CD14-positive monocyte (primary cell): Measurements from ENCODE around the gene OVCA2. TPM values are rescaled to one million over a fixed set of nuclear protein-coding genes. Genes with fewer than 3 reads are reported as not detected.
A peak's percentile ranks its signal among the peaks of the same experiment; 100 is the strongest.
"Not testable (repeated sequence)": the region's sequence is repeated elsewhere in the genome, so short reads cannot be mapped to it uniquely, and the experiment has no call there.

Experiments
- DNase-seq, 3 donors: peaks; one replicate each; pipeline ENCODE4 v3.0.0-alpha.2; 2011 to 2022
- H2AFZ ChIP-seq: 2 replicates; pipeline ENCODE4 v1.6.0; 2012; ENCODE audit warnings: mild to moderate bottlenecking, low read depth, low read length, inconsistent platforms; ENCODE audit not compliant: insufficient read depth, poor library complexity, severe bottlenecking
- H3K27ac ChIP-seq, 2 donors: 1 replicate in 1 of 2; 2 replicates in 1 of 2; pipeline ENCODE4 v1.5.1; 2012 to 2013; ENCODE audit warnings: low read length in 2 of 2, control low read depth in 1 of 2, inconsistent platforms in 1 of 2, low read depth in 1 of 2, mild to moderate bottlenecking in 1 of 2
- H3K27me3 ChIP-seq, 2 donors: one replicate each; pipeline versions ENCODE4 v1.6.0 to v1.6.1; 2011 to 2013; ENCODE audit warnings: low read length in 2 of 2; ENCODE audit not compliant: control insufficient read depth in 2 of 2, insufficient read depth in 2 of 2
- H3K36me3 ChIP-seq, 2 donors: replicated peaks in 1 of 2; 1 replicate in 1 of 2; 2 replicates in 1 of 2; pipeline versions ENCODE4 v1.5.1 to v1.6.1; 2012 to 2013; ENCODE audit warnings: low read length in 2 of 2, control low read depth in 1 of 2, inconsistent platforms in 1 of 2, mild to moderate bottlenecking in 1 of 2; ENCODE audit not compliant: insufficient read depth in 2 of 2, control insufficient read depth in 1 of 2
- H3K4me1 ChIP-seq, 2 donors: 1 replicate in 1 of 2; 2 replicates in 1 of 2; pipeline versions ENCODE4 v1.5.1 to v1.6.1; 2012 to 2013; ENCODE audit warnings: low read length in 2 of 2, control low read depth in 1 of 2, inconsistent platforms in 1 of 2, mild to moderate bottlenecking in 1 of 2, moderate library complexity in 1 of 2; ENCODE audit not compliant: insufficient read depth in 2 of 2, control insufficient read depth in 1 of 2
- H3K4me2 ChIP-seq: replicated peaks from 2 replicates; pipeline ENCODE3; 2012; ENCODE audit warnings: low read length, moderate library complexity, mild to moderate bottlenecking; ENCODE audit not compliant: poor library complexity, severe bottlenecking; ENCODE audit errors: extremely low read depth
- H3K4me3 ChIP-seq, 3 experiments: fragments of 200-600 bp in 1 of 3; sonication (generic) in 1 of 3; replicated peaks in 1 of 3; 1 replicate in 2 of 3; 2 replicates in 1 of 3; pipeline ENCODE4 v1.5.1; 2011 to 2013; ENCODE audit warnings: low read length in 3 of 3, mild to moderate bottlenecking in 3 of 3, control low read depth in 2 of 3, low read depth in 2 of 3, inconsistent platforms in 1 of 3, moderate library complexity in 1 of 3
- H3K79me2 ChIP-seq: 2 replicates; pipeline ENCODE4 v1.6.0; 2012; ENCODE audit warnings: mild to moderate bottlenecking, control low read depth, inconsistent platforms, low read length, moderate library complexity; ENCODE audit not compliant: insufficient read depth
- H3K9ac ChIP-seq: 2 replicates; pipeline ENCODE4 v1.6.0; 2017; ENCODE audit warnings: low read length, mild to moderate bottlenecking; ENCODE audit not compliant: insufficient read depth, poor library complexity, severe bottlenecking
- H3K9me3 ChIP-seq, 2 donors: replicated peaks in 1 of 2; 1 replicate in 1 of 2; 2 replicates in 1 of 2; pipeline versions ENCODE4 v1.5.1 to v1.6.1; 2012 to 2013; ENCODE audit warnings: low read length in 2 of 2, control low read depth in 1 of 2; ENCODE audit not compliant: control insufficient read depth in 1 of 2, insufficient read depth in 1 of 2
- H4K20me1 ChIP-seq: 2 replicates; pipeline ENCODE4 v1.6.0; 2012; ENCODE audit warnings: mild to moderate bottlenecking, low read length, control low read depth, moderate library complexity; ENCODE audit not compliant: insufficient read depth
- H3K27ac Mint-ChIP-seq, 7 donors: one replicate each; pipeline ENCODE4 v1.8.0; 2020; ENCODE audit warnings: mild to moderate bottlenecking in 7 of 7, mixed read lengths in 7 of 7, moderate library complexity in 6 of 7, inconsistent platforms in 2 of 7
- H3K27me3 Mint-ChIP-seq, 3 donors: one replicate each; pipeline ENCODE4 v1.8.0; 2021 to 2022; ENCODE audit warnings: low read depth in 3 of 3, mild to moderate bottlenecking in 3 of 3, mixed read lengths in 3 of 3, moderate library complexity in 3 of 3, inconsistent platforms in 1 of 3
- H3K36me3 Mint-ChIP-seq, 2 donors: one replicate each; pipeline ENCODE4 v1.8.0; 2020; ENCODE audit warnings: mixed read lengths in 2 of 2, inconsistent platforms in 1 of 2, mild to moderate bottlenecking in 1 of 2
- H3K4me1 Mint-ChIP-seq: one replicate; pipeline ENCODE4 v1.8.0; 2020; ENCODE audit warnings: mild to moderate bottlenecking, mixed read lengths
- H3K4me3 Mint-ChIP-seq, 2 donors: one replicate each; pipeline ENCODE4 v1.8.0; 2020; ENCODE audit warnings: mild to moderate bottlenecking in 2 of 2, mixed read lengths in 2 of 2, moderate library complexity in 1 of 2
- H3K9me3 Mint-ChIP-seq, 7 donors: one replicate each; pipeline ENCODE4 v1.8.0; 2020 to 2022; ENCODE audit warnings: mixed read lengths in 7 of 7, mild to moderate bottlenecking in 6 of 7, moderate library complexity in 6 of 7, inconsistent platforms in 2 of 7
- WGBS: methylation state at CpG from one replicate; pipeline ENCODE4 v1.1.5; 2013; ENCODE audit warnings: missing lambda C conversion rate; ENCODE audit not compliant: insufficient coverage; 5-methylcytosine and 5-hydroxymethylcytosine counted together
- intact Hi-C, 2 donors: fragments of 100-400 bp; cut with micrococcal nuclease; formaldehyde crosslinking; loops; one replicate each; pipeline versions ENCODE4 v1.15.0 to v1.15.1; 2023
- polyA plus RNA-seq, 3 donors: library from polyadenylated mRNA; depleted of rRNA in 1 of 3; unstranded in 2 of 3; stranded (reverse) in 1 of 3; fragments of 300-500 nt in 2 of 3; fragments of >200 nt in 1 of 3; fragmentation: Illumina TruSeq in 2 of 3; gene quantifications; 1 replicate in 2 of 3; 2 replicates in 1 of 3; pipeline ENCODE4 v1.2.3, GENCODE V29; 2012 to 2021
- TF ChIP-seq, protein P1 (sequence below): fragments of 200-600 bp; IDR thresholded peaks from one replicate; pipeline ENCODE4 v1.8.0; 2022; ENCODE audit warnings: antibody characterized with exemption, mild to moderate bottlenecking

Gene OVCA2
- polyA plus RNA-seq, 3 donors = 30.5 to 94.9 (median 69.1) TPM

DNA sequence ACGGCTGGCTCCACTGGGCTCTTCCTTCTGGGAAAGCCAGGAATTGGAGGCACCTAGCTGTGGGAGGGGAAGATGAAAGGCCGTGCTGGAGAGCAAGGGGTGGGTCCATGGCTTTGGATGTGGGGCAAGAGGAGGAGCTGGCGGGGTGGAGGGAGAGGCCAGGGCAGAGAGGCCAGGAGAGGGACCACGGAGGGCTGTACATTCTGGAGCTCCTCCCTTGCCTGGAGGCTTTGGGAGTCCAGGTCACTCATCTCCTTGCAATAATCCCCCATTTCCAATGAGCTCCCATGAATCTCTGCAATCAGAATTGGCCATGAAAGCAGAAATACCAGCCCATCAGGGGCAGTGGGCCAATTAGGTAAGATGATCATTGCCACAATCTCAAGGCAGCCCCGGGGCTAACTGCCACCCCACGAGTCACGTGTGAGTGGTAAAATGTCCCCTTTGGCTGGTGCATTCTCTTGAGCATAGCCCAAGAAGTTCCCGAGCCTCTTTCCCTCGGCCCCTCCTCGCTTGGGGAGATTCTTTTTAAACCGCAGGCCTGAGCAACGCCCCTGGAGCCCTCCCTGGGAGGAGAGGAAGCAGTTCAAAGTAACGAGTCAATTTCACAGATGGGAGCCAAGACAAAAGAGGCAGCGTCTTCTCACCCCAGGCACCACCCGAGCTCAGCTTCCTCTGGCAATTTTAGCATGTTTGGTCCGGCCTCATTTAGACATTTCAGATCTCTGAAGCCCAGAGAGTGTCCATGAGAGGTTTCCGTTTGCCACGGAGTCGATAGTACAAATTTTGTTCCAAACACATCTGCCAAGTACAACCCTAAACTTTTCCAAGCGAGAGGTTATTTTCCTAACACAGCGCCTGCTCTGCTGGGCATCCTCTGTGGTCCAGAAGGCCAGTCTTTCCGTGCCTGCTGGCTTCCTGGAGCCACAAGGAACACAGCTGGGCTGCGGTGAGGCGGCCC lies 30.1 kb upstream of the OVCA2 start:
- H3K79me2 ChIP-seq = no peaks in the 10 kb centered on the region
- H3K4me2 ChIP-seq = no peak overlapping the region
- peaks cover 0 to 3% of the 10 kb centered on the region in 2 donors for H3K4me1 ChIP-seq
- WGBS = 53% methylated on average over 21 of the region's 24 CpGs
- Mint-ChIP-seq H3K9me3 (peaks cover 0 to 6% (median 3%) of the 10 kb centered on the region in 7 donors), H3K27me3 (peaks cover 3 to 17% (median 12%) of the 10 kb centered on the region in 3 donors), H3K4me3 (peak overlapping the region; percentile 24 to 31), H3K4me1 (peaks cover 17% of the 10 kb centered on the region), H3K27ac (no peak overlapping the region), H3K36me3 (no peaks in the 10 kb centered on the region)
- H3K9ac ChIP-seq = no peak overlapping the region
- TF ChIP-seq, protein P1, sequence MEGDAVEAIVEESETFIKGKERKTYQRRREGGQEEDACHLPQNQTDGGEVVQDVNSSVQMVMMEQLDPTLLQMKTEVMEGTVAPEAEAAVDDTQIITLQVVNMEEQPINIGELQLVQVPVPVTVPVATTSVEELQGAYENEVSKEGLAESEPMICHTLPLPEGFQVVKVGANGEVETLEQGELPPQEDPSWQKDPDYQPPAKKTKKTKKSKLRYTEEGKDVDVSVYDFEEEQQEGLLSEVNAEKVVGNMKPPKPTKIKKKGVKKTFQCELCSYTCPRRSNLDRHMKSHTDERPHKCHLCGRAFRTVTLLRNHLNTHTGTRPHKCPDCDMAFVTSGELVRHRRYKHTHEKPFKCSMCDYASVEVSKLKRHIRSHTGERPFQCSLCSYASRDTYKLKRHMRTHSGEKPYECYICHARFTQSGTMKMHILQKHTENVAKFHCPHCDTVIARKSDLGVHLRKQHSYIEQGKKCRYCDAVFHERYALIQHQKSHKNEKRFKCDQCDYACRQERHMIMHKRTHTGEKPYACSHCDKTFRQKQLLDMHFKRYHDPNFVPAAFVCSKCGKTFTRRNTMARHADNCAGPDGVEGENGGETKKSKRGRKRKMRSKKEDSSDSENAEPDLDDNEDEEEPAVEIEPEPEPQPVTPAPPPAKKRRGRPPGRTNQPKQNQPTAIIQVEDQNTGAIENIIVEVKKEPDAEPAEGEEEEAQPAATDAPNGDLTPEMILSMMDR = no peak
- H3K9me3 ChIP-seq = peaks cover 0 to 6% of the 10 kb centered on the region in 2 donors
- no peaks in the 10 kb centered on the region for H4K20me1 ChIP-seq
- no peaks in the 10 kb centered on the region for H3K27me3 ChIP-seq
- no peak overlapping the region for H3K4me3 ChIP-seq
- H3K27ac ChIP-seq = no peak overlapping the region
- intact Hi-C loops = no loop called here
- H2AFZ ChIP-seq = no peak overlapping the region
- DNase-seq = no peak
- no peaks in the 10 kb centered on the region for H3K36me3 ChIP-seq

DNA sequence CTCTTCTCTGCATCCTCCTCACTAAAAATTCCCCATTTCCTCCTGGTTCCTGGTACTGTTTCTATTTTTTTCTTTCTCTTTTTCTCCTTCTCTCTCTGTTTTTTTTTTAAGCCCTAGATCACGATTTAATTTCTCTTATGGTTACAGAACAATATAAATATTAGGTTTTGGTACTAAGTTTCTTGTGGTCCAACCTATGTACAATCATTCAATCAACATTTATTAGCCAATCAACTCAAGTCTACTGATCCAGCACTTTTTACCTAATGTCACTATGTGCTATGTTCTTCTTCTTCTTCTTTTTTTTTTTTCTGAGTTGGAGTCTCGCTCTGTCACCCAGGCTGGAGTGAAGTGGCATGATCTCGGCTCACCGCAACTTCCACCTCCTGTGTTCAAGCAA lies 29.3 kb upstream of the OVCA2 start:
- H3K4me1 Mint-ChIP-seq = peaks cover 17% of the 10 kb centered on the region
- DNase-seq = no peak
- intact Hi-C loops = no loop called here
- WGBS = 68% methylated on average over 3 of the region's 4 CpGs
- Histone ChIP-seq H3K9ac (no peak overlapping the region), H3K79me2 (no peaks in the 10 kb centered on the region), H3K27ac (no peak overlapping the region), H3K36me3 (no peaks in the 10 kb centered on the region), H3K4me1 (peaks cover 0 to 3% of the 10 kb centered on the region in 2 donors), H3K9me3 (peaks cover 0 to 6% of the 10 kb centered on the region in 2 donors), H3K4me3 (no peak overlapping the region), H3K4me2 (no peak overlapping the region), H3K27me3 (no peaks in the 10 kb centered on the region), H4K20me1 (no peaks in the 10 kb centered on the region), H2AFZ (no peak overlapping the region)
- no peaks in the 10 kb centered on the region for H3K36me3 Mint-ChIP-seq
- TF ChIP-seq, protein P1 = no peak
- no peak overlapping the region for H3K27ac Mint-ChIP-seq
- no peak overlapping the region for H3K4me3 Mint-ChIP-seq
- peaks cover 3 to 17% (median 13%) of the 10 kb centered on the region in 3 donors for H3K27me3 Mint-ChIP-seq
- peaks cover 0 to 6% (median 3%) of the 10 kb centered on the region in 7 donors for H3K9me3 Mint-ChIP-seq

DNA sequence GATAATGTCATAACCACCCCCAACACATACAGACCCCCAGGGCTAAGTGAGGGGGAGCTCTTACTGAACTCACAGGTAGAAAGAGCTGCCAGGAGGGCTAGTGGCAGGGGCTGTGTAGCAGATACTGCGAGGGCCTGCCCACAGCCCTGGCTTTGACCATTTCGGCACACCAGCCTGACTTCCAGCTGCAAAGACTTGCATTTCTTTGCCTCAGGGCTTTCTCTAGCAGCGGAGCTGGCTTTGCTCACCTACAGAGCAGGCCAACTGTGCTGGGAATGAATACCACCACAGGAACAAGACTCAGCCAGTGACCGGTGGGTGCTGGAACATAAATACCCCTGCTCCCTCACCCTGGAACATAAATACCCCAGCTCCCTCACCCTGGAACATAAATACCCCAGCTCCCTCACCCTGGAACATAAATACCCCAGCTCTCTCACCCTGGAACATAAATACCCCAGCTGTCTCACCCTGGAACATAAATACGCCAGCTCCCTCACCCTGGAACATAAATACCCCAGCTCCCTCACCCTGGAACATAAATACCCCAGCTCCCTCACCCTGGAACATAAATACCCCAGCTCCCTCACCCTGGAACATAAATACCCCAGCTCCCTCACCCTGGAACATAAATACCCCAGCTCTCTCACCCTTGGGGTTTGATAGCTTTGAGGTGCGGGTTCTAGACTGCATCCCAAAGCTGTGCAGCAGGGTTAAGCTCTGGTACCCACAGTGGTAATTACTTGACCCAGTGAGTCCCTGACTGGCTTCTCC lies 28.4 kb upstream of the OVCA2 start:
- H3K36me3 Mint-ChIP-seq, H4K20me1 ChIP-seq, H3K79me2 ChIP-seq, H3K27ac ChIP-seq, H3K4me3 ChIP-seq, H3K9ac ChIP-seq, H3K4me1 ChIP-seq, H3K4me2 ChIP-seq, H3K27ac Mint-ChIP-seq, intact Hi-C loops, H3K4me3 Mint-ChIP-seq, H3K27me3 ChIP-seq, DNase-seq, H2AFZ ChIP-seq, H3K9me3 Mint-ChIP-seq, H3K36me3 ChIP-seq, H3K9me3 ChIP-seq: not testable (repeated sequence)
- peaks cover 14% of the 10 kb centered on the region for H3K4me1 Mint-ChIP-seq
- 93% methylated on average over 3 of the region's 6 CpGs for WGBS
- H3K27me3 Mint-ChIP-seq = peaks cover 6 to 23% (median 16%) of the 10 kb centered on the region in 3 donors
